ENCODE measurements around the gene SSH2.

DNA sequence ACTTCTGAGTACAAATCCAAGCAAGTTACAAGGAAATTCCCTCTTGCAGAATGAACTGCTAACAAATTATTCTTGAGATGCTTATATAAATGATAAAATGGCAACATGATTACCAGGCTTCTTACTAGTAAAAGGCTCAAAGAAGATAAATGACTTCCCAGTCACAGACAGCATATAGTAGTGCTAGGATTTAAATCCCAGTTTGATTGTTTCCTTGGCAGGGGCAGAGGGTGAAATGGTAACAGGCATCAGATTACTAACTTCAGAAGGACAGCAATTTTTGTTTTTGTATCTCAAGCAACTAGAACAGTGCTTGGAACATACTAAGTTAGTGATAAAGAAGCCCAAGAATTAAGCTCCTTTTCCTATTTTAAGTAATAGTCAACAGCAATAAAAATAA, 102.8 kb downstream of the SSH2 start:
- TF ChIP-seq, protein P1, sequence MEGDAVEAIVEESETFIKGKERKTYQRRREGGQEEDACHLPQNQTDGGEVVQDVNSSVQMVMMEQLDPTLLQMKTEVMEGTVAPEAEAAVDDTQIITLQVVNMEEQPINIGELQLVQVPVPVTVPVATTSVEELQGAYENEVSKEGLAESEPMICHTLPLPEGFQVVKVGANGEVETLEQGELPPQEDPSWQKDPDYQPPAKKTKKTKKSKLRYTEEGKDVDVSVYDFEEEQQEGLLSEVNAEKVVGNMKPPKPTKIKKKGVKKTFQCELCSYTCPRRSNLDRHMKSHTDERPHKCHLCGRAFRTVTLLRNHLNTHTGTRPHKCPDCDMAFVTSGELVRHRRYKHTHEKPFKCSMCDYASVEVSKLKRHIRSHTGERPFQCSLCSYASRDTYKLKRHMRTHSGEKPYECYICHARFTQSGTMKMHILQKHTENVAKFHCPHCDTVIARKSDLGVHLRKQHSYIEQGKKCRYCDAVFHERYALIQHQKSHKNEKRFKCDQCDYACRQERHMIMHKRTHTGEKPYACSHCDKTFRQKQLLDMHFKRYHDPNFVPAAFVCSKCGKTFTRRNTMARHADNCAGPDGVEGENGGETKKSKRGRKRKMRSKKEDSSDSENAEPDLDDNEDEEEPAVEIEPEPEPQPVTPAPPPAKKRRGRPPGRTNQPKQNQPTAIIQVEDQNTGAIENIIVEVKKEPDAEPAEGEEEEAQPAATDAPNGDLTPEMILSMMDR (IDR thresholded peaks at IDR 0.05; ENCODE audit: low read depth, low read length, missing input control): no peak
- TF ChIP-seq RAD21 (IDR thresholded peaks at IDR 0.05) (no peak), GABPA (IDR thresholded peaks at IDR 0.05 in 1 of 2, conservative IDR thresholded peaks at IDR 0.05 in 1 of 2) (no peak), SP1 (IDR thresholded peaks at IDR 0.05) (no peak), YY1 (IDR thresholded peaks at IDR 0.05) (no peak), TAF1 (conservative IDR thresholded peaks at IDR 0.05) (no peak), FOXA2 (IDR thresholded peaks at IDR 0.05) (no peak), JUND (IDR thresholded peaks at IDR 0.05) (no peak), RXRA (IDR thresholded peaks at IDR 0.05) (no peak)
- TF ChIP-seq, protein P2, sequence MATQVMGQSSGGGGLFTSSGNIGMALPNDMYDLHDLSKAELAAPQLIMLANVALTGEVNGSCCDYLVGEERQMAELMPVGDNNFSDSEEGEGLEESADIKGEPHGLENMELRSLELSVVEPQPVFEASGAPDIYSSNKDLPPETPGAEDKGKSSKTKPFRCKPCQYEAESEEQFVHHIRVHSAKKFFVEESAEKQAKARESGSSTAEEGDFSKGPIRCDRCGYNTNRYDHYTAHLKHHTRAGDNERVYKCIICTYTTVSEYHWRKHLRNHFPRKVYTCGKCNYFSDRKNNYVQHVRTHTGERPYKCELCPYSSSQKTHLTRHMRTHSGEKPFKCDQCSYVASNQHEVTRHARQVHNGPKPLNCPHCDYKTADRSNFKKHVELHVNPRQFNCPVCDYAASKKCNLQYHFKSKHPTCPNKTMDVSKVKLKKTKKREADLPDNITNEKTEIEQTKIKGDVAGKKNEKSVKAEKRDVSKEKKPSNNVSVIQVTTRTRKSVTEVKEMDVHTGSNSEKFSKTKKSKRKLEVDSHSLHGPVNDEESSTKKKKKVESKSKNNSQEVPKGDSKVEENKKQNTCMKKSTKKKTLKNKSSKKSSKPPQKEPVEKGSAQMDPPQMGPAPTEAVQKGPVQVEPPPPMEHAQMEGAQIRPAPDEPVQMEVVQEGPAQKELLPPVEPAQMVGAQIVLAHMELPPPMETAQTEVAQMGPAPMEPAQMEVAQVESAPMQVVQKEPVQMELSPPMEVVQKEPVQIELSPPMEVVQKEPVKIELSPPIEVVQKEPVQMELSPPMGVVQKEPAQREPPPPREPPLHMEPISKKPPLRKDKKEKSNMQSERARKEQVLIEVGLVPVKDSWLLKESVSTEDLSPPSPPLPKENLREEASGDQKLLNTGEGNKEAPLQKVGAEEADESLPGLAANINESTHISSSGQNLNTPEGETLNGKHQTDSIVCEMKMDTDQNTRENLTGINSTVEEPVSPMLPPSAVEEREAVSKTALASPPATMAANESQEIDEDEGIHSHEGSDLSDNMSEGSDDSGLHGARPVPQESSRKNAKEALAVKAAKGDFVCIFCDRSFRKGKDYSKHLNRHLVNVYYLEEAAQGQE (IDR thresholded peaks at IDR 0.05): no peak
- TF ChIP-seq, protein P3, sequence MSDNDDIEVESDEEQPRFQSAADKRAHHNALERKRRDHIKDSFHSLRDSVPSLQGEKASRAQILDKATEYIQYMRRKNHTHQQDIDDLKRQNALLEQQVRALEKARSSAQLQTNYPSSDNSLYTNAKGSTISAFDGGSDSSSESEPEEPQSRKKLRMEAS (IDR thresholded peaks at IDR 0.05): no peak
- TF ChIP-seq, protein P4, sequence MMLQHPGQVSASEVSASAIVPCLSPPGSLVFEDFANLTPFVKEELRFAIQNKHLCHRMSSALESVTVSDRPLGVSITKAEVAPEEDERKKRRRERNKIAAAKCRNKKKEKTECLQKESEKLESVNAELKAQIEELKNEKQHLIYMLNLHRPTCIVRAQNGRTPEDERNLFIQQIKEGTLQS (IDR thresholded peaks at IDR 0.05): no peak
- TF ChIP-seq, protein P5, sequence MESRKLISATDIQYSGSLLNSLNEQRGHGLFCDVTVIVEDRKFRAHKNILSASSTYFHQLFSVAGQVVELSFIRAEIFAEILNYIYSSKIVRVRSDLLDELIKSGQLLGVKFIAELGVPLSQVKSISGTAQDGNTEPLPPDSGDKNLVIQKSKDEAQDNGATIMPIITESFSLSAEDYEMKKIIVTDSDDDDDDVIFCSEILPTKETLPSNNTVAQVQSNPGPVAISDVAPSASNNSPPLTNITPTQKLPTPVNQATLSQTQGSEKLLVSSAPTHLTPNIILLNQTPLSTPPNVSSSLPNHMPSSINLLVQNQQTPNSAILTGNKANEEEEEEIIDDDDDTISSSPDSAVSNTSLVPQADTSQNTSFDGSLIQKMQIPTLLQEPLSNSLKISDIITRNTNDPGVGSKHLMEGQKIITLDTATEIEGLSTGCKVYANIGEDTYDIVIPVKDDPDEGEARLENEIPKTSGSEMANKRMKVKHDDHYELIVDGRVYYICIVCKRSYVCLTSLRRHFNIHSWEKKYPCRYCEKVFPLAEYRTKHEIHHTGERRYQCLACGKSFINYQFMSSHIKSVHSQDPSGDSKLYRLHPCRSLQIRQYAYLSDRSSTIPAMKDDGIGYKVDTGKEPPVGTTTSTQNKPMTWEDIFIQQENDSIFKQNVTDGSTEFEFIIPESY (IDR thresholded peaks at IDR 0.05): no peak
